WTC11 (cell line): ENCODE results near the gene GABARAPL1. TPM values are rescaled to one million over a fixed set of nuclear protein-coding genes. Genes with fewer than 3 reads are reported as not detected.

ENCODE experiments used
- ATAC-seq: fragments of 200-7000 bp; cut with Tn5 transposase; 2 replicates; pipeline ENCODE4 v1.10.0; 2021; ENCODE audit warnings: mild to moderate bottlenecking, moderate library complexity
- CTCF ChIA-PET: fragments of 300-600 bp; sonication (Branson Sonifier 250); formaldehyde crosslinking; loops from one replicate; lab custom pipeline; 2021; ENCODE audit warnings: antibody characterized with exemption; lab: Charles Lee
- POLR2A ChIA-PET: fragments of 350-600 bp; sonication (Branson Sonifier 250); formaldehyde crosslinking; loops from one replicate; lab custom pipeline; 2021; ENCODE audit warnings: antibody characterized with exemption; lab: Charles Lee
- DNase-seq: peaks from one replicate; pipeline ENCODE4 v3.0.0; 2021; ENCODE audit warnings: low spot score
- H3K27ac Mint-ChIP-seq: 2 replicates; pipeline ENCODE4 v1.8.0; 2021; ENCODE audit warnings: mixed read lengths
- H3K27me3 Mint-ChIP-seq: 2 replicates; pipeline ENCODE4 v1.8.0; 2021; ENCODE audit warnings: low read depth, mild to moderate bottlenecking, moderate library complexity, mixed read lengths
- H3K36me3 Mint-ChIP-seq: 2 replicates; pipeline ENCODE4 v1.8.0; 2021; ENCODE audit warnings: mixed read lengths
- H3K4me1 Mint-ChIP-seq: 2 replicates; pipeline ENCODE4 v1.8.0; 2022; ENCODE audit warnings: mixed read lengths
- H3K4me3 Mint-ChIP-seq: 2 replicates; pipeline ENCODE4 v1.8.0; 2021; ENCODE audit warnings: mild to moderate bottlenecking, moderate library complexity, mixed read lengths
- H3K9me3 Mint-ChIP-seq: 2 replicates; pipeline ENCODE4 v1.8.0; 2021; ENCODE audit warnings: mixed read lengths
- CBFB ChIP-seq: sonication (generic); formaldehyde crosslinking; IDR thresholded peaks from 2 replicates; pipeline ENCODE4 v1.8.1; 2022; ENCODE audit warnings: mild to moderate bottlenecking, low read depth, missing genetic modification reagents
- CREB1 ChIP-seq: sonication (generic); formaldehyde crosslinking; IDR thresholded peaks from 2 replicates; pipeline ENCODE4 v1.8.0; 2023; ENCODE audit warnings: mild to moderate bottlenecking, missing genetic modification reagents
- GTF2I ChIP-seq: fragments of 250-450 bp; sonication (Bioruptor Pico); conservative IDR thresholded peaks from 2 replicates; pipeline ENCODE4 v1.4.0; 2021; ENCODE audit warnings: mild to moderate bottlenecking
- KAT7 ChIP-seq: sonication (generic); formaldehyde crosslinking; IDR thresholded peaks from 2 replicates; pipeline ENCODE4 v1.8.1; 2023; ENCODE audit warnings: missing genetic modification reagents, mild to moderate bottlenecking, borderline replicate concordance
- MXD4 ChIP-seq: fragments of 250-450 bp; sonication (Bioruptor Pico); IDR thresholded peaks from 2 replicates; pipeline ENCODE4 v1.8.0; 2021; ENCODE audit warnings: mild to moderate bottlenecking, moderate library complexity, borderline replicate concordance
- SP1 ChIP-seq: sonication (generic); formaldehyde crosslinking; conservative IDR thresholded peaks from 2 replicates; pipeline ENCODE4 v1.8.1; 2022; ENCODE audit warnings: missing genetic modification reagents
- TEAD1 ChIP-seq: sonication (generic); formaldehyde crosslinking; IDR thresholded peaks from 2 replicates; pipeline ENCODE4 v1.8.0; 2022; ENCODE audit warnings: mild to moderate bottlenecking, missing genetic modification reagents
- ZNF232 ChIP-seq: sonication (generic); formaldehyde crosslinking; IDR thresholded peaks from 2 replicates; pipeline ENCODE4 v1.8.0; 2022; ENCODE audit warnings: mild to moderate bottlenecking, missing genetic modification reagents
- total RNA-seq: library from RNA; stranded (reverse); gene quantifications from 3 replicates; pipeline ENCODE4 v1.2.3, GENCODE V29; 2021
- TF ChIP-seq, protein P1 (sequence below): sonication (generic); formaldehyde crosslinking; IDR thresholded peaks from 2 replicates; pipeline ENCODE4 v1.8.0; 2022; ENCODE audit warnings: mild to moderate bottlenecking, missing genetic modification reagents
- TF ChIP-seq, protein P2 (sequence below): fragments of 250-450 bp; sonication (Bioruptor Pico); IDR thresholded peaks from 2 replicates; pipeline ENCODE4 v1.9.0; 2021; ENCODE audit warnings: mild to moderate bottlenecking
- TF ChIP-seq, protein P3 (sequence below): sonication (generic); formaldehyde crosslinking; IDR thresholded peaks from 2 replicates; pipeline ENCODE4 v1.8.1; 2022; ENCODE audit warnings: low read depth, missing genetic modification reagents, borderline replicate concordance
- TF ChIP-seq, protein P4 (sequence below): sonication (generic); formaldehyde crosslinking; IDR thresholded peaks from 2 replicates; pipeline ENCODE4 v1.8.0; 2022; ENCODE audit warnings: missing genetic modification reagents
- TF ChIP-seq, protein P5 (sequence below): sonication (generic); formaldehyde crosslinking; IDR thresholded peaks from 2 replicates; pipeline ENCODE4 v1.8.1; 2023; ENCODE audit warnings: mild to moderate bottlenecking, missing genetic modification reagents, moderate library complexity
- TF ChIP-seq, protein P6 (sequence below): sonication (generic); formaldehyde crosslinking; IDR thresholded peaks from 2 replicates; pipeline ENCODE4 v1.8.1; 2022; ENCODE audit warnings: mild to moderate bottlenecking, missing genetic modification reagents, moderate library complexity, borderline replicate concordance
- TF ChIP-seq, protein P7 (sequence below): sonication (generic); formaldehyde crosslinking; IDR thresholded peaks from 2 replicates; pipeline ENCODE4 v1.8.1; 2023; ENCODE audit warnings: mild to moderate bottlenecking, missing genetic modification reagents
- TF ChIP-seq, protein P8 (sequence below): fragments of 250-450 bp; sonication (Bioruptor Pico); IDR thresholded peaks from 2 replicates; pipeline ENCODE4 v1.9.0; 2021; ENCODE audit warnings: moderate library complexity, mild to moderate bottlenecking, inconsistent platforms, borderline replicate concordance

The GABARAPL1 gene
- total RNA-seq, 1 experiment from 2014 or later = 85.2 TPM

DNA sequence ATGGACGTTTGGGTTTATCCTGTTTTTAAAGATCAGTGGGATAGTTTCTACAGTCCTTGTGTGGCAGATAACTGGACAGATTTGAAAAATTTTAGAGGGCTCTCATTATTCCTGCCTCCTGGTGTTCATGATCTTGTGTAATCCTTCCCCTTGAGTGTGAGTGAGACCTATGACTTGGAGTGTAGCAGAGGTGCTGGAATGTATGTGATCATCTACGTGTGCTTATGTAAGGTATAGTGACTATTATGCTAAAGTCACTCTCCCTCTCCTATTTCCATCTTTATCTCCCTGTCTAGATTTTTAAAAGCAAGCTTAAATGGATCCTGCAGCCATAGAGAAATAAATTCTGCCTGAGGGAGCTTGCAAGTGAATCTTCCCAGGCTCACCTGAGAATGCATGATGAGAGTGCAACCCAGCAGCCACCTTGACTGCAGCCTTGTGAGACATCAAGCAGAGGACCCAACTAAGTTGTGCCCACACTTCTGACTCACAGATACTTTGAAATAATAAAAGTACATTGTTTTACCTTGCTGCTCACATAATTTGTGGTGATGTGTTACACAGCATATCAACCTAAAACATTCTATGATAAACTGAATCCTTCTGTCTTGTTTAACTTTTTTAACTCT is 37.6 kb upstream of the GABARAPL1 start (continued):
- TF ChIP-seq, protein P1, sequence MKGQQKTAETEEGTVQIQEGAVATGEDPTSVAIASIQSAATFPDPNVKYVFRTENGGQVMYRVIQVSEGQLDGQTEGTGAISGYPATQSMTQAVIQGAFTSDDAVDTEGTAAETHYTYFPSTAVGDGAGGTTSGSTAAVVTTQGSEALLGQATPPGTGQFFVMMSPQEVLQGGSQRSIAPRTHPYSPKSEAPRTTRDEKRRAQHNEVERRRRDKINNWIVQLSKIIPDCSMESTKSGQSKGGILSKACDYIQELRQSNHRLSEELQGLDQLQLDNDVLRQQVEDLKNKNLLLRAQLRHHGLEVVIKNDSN (CRISPR knock-in tag) = no peak
- no peak for TF ChIP-seq CREB1 (CRISPR knock-in tag)
- TF ChIP-seq, protein P2, sequence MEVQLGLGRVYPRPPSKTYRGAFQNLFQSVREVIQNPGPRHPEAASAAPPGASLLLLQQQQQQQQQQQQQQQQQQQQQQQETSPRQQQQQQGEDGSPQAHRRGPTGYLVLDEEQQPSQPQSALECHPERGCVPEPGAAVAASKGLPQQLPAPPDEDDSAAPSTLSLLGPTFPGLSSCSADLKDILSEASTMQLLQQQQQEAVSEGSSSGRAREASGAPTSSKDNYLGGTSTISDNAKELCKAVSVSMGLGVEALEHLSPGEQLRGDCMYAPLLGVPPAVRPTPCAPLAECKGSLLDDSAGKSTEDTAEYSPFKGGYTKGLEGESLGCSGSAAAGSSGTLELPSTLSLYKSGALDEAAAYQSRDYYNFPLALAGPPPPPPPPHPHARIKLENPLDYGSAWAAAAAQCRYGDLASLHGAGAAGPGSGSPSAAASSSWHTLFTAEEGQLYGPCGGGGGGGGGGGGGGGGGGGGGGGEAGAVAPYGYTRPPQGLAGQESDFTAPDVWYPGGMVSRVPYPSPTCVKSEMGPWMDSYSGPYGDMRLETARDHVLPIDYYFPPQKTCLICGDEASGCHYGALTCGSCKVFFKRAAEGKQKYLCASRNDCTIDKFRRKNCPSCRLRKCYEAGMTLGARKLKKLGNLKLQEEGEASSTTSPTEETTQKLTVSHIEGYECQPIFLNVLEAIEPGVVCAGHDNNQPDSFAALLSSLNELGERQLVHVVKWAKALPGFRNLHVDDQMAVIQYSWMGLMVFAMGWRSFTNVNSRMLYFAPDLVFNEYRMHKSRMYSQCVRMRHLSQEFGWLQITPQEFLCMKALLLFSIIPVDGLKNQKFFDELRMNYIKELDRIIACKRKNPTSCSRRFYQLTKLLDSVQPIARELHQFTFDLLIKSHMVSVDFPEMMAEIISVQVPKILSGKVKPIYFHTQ = no peak

DNA sequence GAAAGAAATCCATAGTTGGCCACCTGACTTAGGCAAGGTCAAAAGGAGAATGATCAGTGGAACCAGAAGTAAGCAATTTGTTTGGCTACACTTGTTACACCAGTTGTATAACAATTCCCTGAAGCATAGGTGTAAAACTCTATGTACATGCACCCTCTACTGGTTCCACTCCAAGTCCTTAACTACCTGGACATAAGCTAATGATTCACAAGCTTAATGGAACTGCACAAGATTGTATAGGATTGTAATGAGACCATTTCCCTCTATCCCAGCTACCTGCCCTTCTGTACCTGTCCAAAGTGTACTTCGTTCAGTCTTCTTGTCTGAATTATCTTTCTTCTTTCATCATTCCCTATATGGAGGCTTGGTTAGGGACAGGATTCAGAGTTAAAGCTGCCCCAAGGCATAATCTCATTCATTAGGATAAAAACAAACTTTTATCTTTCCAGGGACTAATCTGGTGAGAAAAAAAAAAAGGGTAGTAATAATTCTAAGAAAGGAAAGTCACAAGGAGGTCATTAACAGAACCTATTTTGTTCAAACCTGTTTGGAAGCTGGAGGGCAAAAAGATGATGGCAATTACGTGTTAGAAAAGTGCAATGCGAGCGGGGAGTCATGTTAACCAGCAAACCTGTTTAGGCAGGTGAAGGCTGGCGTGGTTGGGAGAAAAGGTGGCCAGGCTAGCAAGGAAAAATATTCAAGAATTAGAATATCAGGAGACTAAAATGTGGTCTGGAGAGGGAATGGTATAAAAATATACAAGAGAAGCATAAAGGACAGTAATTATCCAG is 36.6 kb upstream of the GABARAPL1 start:
- CTCF ChIA-PET = interaction anchor here (1.7 kb wide), 1 partner anchor 23 kb away, joined by 7 read pairs; no protein-coding TSS in a partner anchor
- Mint-ChIP-seq H3K36me3 (no peaks in the 10 kb centered on the region), H3K4me3 (no peak overlapping the region), H3K4me1 (no peaks in the 10 kb centered on the region; the same call in 1 of the 2 replicates), H3K27me3 (no peaks in the 10 kb centered on the region), H3K27ac (no peak overlapping the region), H3K9me3 (no peaks in the 10 kb centered on the region)
- DNase-seq = no peak
- POLR2A ChIA-PET = no interaction called here
- no peak for ATAC-seq
- TF ChIP-seq SP1 (CRISPR knock-in tag) = no peak
- TF ChIP-seq TEAD1 = no peak
- TF ChIP-seq, protein P3, sequence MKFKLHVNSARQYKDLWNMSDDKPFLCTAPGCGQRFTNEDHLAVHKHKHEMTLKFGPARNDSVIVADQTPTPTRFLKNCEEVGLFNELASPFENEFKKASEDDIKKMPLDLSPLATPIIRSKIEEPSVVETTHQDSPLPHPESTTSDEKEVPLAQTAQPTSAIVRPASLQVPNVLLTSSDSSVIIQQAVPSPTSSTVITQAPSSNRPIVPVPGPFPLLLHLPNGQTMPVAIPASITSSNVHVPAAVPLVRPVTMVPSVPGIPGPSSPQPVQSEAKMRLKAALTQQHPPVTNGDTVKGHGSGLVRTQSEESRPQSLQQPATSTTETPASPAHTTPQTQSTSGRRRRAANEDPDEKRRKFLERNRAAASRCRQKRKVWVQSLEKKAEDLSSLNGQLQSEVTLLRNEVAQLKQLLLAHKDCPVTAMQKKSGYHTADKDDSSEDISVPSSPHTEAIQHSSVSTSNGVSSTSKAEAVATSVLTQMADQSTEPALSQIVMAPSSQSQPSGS = no peak
- TF ChIP-seq, protein P4, sequence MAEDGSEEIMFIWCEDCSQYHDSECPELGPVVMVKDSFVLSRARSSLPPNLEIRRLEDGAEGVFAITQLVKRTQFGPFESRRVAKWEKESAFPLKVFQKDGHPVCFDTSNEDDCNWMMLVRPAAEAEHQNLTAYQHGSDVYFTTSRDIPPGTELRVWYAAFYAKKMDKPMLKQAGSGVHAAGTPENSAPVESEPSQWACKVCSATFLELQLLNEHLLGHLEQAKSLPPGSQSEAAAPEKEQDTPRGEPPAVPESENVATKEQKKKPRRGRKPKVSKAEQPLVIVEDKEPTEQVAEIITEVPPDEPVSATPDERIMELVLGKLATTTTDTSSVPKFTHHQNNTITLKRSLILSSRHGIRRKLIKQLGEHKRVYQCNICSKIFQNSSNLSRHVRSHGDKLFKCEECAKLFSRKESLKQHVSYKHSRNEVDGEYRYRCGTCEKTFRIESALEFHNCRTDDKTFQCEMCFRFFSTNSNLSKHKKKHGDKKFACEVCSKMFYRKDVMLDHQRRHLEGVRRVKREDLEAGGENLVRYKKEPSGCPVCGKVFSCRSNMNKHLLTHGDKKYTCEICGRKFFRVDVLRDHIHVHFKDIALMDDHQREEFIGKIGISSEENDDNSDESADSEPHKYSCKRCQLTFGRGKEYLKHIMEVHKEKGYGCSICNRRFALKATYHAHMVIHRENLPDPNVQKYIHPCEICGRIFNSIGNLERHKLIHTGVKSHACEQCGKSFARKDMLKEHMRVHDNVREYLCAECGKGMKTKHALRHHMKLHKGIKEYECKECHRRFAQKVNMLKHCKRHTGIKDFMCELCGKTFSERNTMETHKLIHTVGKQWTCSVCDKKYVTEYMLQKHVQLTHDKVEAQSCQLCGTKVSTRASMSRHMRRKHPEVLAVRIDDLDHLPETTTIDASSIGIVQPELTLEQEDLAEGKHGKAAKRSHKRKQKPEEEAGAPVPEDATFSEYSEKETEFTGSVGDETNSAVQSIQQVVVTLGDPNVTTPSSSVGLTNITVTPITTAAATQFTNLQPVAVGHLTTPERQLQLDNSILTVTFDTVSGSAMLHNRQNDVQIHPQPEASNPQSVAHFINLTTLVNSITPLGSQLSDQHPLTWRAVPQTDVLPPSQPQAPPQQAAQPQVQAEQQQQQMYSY (CRISPR knock-in tag) = no peak
- no peak for TF ChIP-seq CBFB (CRISPR knock-in tag)
- TF ChIP-seq KAT7 = no peak
- TF ChIP-seq, protein P5, sequence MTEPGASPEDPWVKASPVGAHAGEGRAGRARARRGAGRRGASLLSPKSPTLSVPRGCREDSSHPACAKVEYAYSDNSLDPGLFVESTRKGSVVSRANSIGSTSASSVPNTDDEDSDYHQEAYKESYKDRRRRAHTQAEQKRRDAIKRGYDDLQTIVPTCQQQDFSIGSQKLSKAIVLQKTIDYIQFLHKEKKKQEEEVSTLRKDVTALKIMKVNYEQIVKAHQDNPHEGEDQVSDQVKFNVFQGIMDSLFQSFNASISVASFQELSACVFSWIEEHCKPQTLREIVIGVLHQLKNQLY (CRISPR knock-in tag) = no peak
- no peak for TF ChIP-seq GTF2I (CRISPR knock-in tag)
- TF ChIP-seq ZNF232 (CRISPR knock-in tag) = no peak

DNA sequence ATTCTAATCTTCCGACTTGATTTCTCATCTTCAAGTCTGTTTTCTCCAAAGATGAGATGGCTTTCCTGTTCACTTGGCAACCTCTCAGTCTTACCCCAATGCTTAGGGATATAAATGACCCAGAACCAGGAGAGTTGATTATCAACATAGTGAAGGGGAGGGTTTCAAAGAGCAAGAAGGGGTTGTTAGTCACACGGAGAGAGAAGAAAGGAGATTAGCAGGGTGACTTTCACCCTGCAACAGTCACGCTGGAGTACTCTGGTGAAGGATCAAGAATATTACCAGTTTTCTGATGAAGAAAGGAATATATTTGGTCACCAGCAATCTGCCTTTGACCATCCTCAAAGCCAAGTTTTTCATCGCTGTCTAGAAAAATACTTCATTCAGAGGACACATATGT is 33.9 kb upstream of the GABARAPL1 start, which contains the start of gene TMEM52B:
Gene TMEM52B, plus strand, starts transcription at position 212 of the 400 bp plus-strand sequence. CDS start 543 bp downstream, outside the sequence.
- Mint-ChIP-seq H3K4me3 (no peak within 1 kb of the TSS), H3K27me3 (no peaks in the 10 kb centered on the region), H3K9me3 (no peaks in the 10 kb centered on the region), H3K27ac (no peak within 1 kb of the TSS), H3K4me1 (peaks cover 11% of the 10 kb centered on the region), H3K36me3 (no peaks in the 10 kb centered on the region)
- ChIA-PET POLR2A (no interaction called here), CTCF (no interaction called here)
- ATAC-seq (no peak), DNase-seq (no peak)
- TF ChIP-seq, protein P6, sequence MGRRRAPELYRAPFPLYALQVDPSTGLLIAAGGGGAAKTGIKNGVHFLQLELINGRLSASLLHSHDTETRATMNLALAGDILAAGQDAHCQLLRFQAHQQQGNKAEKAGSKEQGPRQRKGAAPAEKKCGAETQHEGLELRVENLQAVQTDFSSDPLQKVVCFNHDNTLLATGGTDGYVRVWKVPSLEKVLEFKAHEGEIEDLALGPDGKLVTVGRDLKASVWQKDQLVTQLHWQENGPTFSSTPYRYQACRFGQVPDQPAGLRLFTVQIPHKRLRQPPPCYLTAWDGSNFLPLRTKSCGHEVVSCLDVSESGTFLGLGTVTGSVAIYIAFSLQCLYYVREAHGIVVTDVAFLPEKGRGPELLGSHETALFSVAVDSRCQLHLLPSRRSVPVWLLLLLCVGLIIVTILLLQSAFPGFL = no peak
- TF ChIP-seq, protein P3 = no peak
- TF ChIP-seq, protein P7, sequence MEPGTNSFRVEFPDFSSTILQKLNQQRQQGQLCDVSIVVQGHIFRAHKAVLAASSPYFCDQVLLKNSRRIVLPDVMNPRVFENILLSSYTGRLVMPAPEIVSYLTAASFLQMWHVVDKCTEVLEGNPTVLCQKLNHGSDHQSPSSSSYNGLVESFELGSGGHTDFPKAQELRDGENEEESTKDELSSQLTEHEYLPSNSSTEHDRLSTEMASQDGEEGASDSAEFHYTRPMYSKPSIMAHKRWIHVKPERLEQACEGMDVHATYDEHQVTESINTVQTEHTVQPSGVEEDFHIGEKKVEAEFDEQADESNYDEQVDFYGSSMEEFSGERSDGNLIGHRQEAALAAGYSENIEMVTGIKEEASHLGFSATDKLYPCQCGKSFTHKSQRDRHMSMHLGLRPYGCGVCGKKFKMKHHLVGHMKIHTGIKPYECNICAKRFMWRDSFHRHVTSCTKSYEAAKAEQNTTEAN = no peak
- TF ChIP-seq, protein P8, sequence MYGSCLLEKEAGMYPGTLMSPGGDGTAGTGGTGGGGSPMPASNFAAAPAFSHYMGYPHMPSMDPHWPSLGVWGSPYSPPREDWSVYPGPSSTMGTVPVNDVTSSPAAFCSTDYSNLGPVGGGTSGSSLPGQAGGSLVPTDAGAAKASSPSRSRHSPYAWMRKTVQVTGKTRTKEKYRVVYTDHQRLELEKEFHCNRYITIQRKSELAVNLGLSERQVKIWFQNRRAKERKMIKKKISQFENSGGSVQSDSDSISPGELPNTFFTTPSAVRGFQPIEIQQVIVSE (CRISPR knock-in tag) = no peak
- no peak for TF ChIP-seq MXD4 (CRISPR knock-in tag)
